GM12875 (cell line): Measurements from ENCODE around the gene RABGAP1L.

Experiments used
- H3K4me3 ChIP-seq: one replicate; pipeline ENCODE4 v1.5.1; 2011; ENCODE audit warnings: low read depth, low read length, control low read depth
- TF ChIP-seq, protein P1 (sequence below): IDR thresholded peaks from 2 replicates; pipeline ENCODE4 v1.5.1; 2011; ENCODE audit warnings: low read depth, mild to moderate bottlenecking, control low read depth, inconsistent platforms, low read length, moderate library complexity, borderline replicate concordance; ENCODE audit not compliant: insufficient read depth

The RABGAP1L gene

DNA sequence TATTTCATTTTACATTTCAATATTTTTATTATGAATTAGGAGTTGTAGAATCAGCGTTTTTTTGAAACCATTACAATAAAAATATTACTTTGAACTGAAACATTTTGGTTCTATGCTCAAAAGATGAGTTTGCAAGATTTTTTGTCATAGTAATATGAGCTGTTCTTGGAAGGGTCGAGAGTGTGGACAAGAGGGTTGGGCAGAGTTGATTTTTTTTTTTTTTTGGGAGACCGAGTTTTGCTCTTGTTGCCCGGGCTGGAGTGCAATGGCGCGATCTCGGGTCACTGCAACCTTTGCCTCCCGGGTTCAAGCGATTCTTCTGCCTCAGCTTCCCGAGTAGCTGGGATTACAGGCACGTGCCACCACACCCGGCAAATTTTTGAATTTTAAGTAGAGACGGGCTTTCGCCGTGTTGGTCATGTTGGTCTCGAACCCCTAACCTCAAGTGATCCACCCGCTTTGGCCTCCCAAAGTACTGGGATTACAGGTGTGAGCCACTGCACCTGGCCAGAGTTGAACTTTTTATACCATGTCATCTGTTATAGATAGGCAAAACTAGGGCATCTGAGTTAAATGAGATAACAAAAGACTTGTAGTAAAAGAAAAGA is 843.7 kb downstream of the RABGAP1L start:
- no peak overlapping the region for H3K4me3 ChIP-seq
- TF ChIP-seq, protein P1, sequence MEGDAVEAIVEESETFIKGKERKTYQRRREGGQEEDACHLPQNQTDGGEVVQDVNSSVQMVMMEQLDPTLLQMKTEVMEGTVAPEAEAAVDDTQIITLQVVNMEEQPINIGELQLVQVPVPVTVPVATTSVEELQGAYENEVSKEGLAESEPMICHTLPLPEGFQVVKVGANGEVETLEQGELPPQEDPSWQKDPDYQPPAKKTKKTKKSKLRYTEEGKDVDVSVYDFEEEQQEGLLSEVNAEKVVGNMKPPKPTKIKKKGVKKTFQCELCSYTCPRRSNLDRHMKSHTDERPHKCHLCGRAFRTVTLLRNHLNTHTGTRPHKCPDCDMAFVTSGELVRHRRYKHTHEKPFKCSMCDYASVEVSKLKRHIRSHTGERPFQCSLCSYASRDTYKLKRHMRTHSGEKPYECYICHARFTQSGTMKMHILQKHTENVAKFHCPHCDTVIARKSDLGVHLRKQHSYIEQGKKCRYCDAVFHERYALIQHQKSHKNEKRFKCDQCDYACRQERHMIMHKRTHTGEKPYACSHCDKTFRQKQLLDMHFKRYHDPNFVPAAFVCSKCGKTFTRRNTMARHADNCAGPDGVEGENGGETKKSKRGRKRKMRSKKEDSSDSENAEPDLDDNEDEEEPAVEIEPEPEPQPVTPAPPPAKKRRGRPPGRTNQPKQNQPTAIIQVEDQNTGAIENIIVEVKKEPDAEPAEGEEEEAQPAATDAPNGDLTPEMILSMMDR, result no peak

DNA sequence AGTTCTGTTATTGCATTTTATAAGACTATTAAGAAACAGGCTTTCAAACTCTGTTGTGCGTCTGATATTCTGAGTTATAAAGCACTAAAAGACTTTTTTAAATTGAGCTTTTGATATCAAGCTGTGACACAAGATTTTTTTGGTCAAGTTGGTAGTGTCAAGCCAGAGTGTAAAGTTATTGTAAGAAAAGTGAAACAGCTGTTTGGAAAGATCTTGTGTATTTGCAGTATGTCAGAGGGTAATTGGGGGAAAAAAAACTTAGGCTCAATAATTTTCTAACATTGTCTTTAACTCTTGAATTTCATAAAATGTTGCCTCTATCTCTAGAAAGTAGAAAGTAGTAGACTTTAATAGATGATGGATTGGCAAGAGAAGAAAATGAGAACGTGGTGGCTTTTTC is 844.2 kb downstream of the RABGAP1L start:
- TF ChIP-seq, protein P1, result no peak
- H3K4me3 ChIP-seq, result no peak overlapping the region

DNA sequence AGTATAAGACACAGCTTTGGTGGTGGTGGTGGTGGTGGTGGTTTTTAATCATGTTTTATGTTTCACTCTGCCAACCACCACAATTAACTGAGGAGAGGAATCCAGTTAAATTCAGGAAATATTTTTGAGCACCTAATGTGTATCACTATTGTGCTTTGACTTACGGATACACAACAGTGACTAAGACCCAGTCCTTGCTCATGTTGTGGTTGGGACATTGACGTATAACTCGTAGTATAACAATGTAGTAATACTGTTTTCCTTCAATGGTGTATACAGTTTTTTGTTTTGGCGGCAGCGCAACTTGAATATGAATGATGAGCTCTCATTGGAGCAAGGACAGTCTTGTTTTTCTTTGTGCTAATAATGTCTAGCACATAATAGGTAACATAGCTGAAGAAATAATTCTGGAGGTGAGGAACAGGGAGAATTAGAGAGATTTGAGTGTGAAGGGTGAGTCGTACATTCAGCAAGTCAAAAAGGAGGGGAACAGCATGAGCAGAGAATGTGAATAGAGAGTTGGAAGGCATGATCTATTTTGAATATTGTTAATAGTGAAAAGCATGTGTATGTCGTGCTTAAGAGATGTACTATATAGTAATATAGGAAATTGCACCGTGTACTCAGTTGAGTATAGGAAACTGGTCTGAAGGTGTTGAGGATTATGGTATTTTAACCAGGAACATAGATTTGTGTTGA is 845.9 kb downstream of the RABGAP1L start:
- no peak overlapping the region for H3K4me3 ChIP-seq
- TF ChIP-seq, protein P1, result no peak

DNA sequence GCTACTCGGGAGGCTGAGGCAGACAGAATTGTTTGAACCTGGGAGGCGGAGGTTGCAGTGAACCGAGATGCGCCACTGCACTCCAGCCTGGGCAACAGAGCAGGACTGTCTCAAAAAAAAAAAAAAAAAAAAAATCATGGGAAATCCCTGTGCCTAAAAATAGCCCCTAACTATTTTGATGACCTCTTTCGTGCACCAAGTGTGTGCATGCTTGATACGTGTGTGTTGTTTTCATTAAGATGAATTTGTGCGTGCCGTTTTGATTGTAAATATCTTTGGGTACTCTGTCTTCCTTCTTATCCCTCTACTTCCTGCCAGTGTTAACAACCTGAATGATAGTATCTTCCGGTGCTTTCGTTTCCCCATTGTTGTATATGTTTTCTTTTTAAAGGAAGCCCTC is 850.2 kb downstream of the RABGAP1L start:
- TF ChIP-seq, protein P1, result no peak
- no peak overlapping the region for H3K4me3 ChIP-seq

DNA sequence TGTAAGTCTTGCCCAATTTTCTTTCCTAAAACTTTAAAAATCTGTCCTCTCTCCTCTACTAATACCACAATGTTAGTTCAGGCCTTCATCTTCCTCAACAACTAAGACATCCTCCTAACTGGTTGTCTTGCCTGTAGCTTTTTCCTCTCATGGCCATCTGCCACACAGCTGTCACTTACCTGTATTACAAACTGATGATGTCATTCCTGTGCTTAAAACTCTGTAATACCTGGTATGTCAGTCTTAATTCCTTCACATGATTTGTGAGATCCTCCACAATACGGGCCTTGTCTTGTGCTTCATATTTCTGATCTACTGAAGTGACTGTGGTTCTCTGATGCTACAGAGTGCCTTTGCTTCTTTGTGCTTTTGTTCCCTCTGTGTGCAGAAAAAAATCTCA is 854.1 kb downstream of the RABGAP1L start:
- TF ChIP-seq, protein P1, result no peak
- H3K4me3 ChIP-seq, result no peak overlapping the region

DNA sequence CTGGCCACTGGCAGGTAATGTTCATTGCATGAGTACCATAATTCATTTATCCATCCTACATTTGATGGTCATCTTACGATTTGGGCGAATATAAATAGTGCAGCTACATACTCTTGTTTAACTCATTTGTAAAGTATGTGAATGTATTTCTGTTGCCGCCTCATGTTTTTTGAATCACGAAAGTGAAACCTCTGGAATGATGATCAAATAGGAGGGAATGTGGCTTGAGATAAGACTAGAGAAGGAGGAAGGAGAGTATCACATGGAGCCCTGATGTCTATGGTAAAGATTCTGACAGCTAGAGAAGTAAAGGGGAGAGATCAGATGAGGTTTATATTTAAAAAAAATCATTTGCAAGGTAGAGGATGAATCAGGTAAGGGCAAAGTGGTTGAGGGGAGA is 855.9 kb downstream of the RABGAP1L start:
- TF ChIP-seq, protein P1, result no peak
- no peak overlapping the region for H3K4me3 ChIP-seq

DNA sequence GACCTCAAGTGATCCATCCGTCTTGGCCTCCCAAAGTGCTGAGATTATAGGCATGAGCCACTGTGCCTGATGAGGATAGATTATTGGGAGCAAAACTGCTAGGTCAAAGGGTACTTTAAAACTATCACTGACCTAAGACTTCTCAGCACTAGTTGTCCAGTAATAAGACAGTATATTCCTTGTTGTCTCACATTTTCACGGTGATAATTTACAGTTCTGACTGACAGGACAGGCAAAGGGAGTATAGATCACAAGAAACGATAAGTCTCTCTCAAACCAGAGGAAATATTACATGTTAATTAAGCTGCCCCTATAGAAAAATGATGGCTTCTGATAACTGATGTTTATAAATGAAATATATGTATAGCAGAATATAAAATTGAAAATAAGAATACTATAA is 860.2 kb downstream of the RABGAP1L start:
- TF ChIP-seq, protein P1, result no peak

More for the DNA sequence above, 860.2 kb downstream of the RABGAP1L start:
- no peak overlapping the region for H3K4me3 ChIP-seq
